ENCODE results near the gene ALPP. TPM values are rescaled to one million over a fixed set of nuclear protein-coding genes. Genes with fewer than 3 reads are reported as not detected.
"Not testable (repeated sequence)": the region's sequence is repeated elsewhere in the genome, so short reads cannot be mapped to it uniquely, and the experiment has no call there.

ALPP gene
- total and polyA plus RNA-seq, 4 donors, result 0.06 to 0.30 (median 0.10) TPM; not detected in 1

DNA sequence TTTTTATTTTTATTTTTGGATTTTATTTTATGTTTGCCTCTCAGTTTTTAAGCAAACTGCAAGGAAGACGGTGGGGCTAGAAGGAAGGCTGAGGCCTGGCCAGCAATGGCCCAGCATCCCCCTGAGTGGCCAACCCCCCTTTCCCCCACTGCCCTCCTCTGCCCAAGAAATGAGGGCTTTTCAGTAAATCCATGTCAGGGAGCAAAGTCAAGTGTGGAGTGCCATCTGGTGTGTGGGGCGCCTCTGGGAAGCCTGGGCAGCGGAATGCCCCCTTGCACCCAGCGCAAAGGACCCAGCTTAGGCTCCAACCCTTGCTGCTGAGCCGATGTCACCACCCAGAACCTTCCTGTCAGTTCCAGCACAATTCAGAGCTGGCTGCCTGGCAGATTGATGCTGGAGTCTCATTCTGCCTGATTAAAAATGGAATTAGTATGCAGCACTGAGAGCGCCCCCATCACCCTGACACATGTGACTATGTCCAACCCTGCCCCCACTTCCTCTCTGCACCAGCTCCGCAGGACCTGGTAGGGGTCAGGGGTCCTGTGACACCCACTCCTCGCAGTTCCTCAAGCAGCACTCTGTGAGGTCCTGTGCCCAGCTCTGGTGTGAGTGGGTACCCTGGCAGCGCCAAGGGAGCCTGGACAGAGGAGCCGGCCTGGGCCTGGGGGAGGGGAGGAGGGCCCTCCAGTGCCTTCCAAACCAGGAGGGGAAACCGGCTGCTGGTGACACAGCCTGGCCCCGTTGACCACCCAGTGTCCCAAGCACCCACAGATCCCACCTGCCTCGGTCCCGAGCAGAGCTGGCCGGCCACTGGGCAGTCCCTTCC, 9.2 kb upstream of the ALPP start:
- no peaks in the 10 kb centered on the region for H3K9me3 ChIP-seq (ENCODE audit: control insufficient read depth, insufficient read depth, low read length)
- H3K27me3 ChIP-seq (ENCODE audit: control insufficient read depth, insufficient read depth, low read length), result no peaks in the 10 kb centered on the region
- H3K27ac ChIP-seq (ENCODE audit: low read depth, low read length), result no peak overlapping the region
- 50% methylated on average over 12 of the region's 15 CpGs for WGBS (ENCODE audit: insufficient coverage)
- H3K4me3 ChIP-seq (ENCODE audit: low read depth, low read length), result no peak overlapping the region
- peaks cover 10% of the 10 kb centered on the region for H3K4me1 ChIP-seq (ENCODE audit: control insufficient read depth, insufficient read depth, low read length)
- no peaks in the 10 kb centered on the region for H3K36me3 ChIP-seq (ENCODE audit: control insufficient read depth, insufficient read depth, low read length)
- DNase-seq (ENCODE audit: low read depth in 4 of 6, low spot score in 6 of 6), result no peak

DNA sequence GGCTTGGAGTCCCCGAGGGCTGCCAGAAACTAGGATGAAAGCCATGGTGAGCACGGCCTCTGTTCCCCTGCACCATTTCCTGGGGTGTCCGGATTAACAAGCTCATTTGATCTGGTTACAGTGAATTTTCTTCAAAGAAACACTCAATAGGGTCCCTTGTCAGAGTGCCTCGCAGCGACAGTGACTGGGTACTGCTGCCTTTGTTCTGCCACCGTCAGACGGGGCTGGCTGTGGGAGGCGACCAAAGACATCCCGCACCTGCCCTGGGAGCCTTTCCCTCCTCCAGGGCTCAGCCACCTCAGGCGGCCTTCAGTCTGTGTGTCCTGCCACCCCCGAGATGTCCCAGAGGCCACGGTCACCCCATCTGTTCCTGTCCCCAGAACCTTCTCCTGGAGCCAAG, 8.5 kb upstream of the ALPP start:
- WGBS (ENCODE audit: insufficient coverage), result no CpG with 5 or more reads among the region's 12 CpGs
- not testable (repeated sequence) for H3K27ac ChIP-seq (ENCODE audit: low read depth, low read length); H3K4me3 ChIP-seq (ENCODE audit: low read depth, low read length); H3K9me3 ChIP-seq (ENCODE audit: control insufficient read depth, insufficient read depth, low read length); H3K36me3 ChIP-seq (ENCODE audit: control insufficient read depth, insufficient read depth, low read length); H3K4me1 ChIP-seq (ENCODE audit: control insufficient read depth, insufficient read depth, low read length); DNase-seq (ENCODE audit: low read depth in 4 of 6, low spot score in 6 of 6); H3K27me3 ChIP-seq (ENCODE audit: control insufficient read depth, insufficient read depth, low read length)

DNA sequence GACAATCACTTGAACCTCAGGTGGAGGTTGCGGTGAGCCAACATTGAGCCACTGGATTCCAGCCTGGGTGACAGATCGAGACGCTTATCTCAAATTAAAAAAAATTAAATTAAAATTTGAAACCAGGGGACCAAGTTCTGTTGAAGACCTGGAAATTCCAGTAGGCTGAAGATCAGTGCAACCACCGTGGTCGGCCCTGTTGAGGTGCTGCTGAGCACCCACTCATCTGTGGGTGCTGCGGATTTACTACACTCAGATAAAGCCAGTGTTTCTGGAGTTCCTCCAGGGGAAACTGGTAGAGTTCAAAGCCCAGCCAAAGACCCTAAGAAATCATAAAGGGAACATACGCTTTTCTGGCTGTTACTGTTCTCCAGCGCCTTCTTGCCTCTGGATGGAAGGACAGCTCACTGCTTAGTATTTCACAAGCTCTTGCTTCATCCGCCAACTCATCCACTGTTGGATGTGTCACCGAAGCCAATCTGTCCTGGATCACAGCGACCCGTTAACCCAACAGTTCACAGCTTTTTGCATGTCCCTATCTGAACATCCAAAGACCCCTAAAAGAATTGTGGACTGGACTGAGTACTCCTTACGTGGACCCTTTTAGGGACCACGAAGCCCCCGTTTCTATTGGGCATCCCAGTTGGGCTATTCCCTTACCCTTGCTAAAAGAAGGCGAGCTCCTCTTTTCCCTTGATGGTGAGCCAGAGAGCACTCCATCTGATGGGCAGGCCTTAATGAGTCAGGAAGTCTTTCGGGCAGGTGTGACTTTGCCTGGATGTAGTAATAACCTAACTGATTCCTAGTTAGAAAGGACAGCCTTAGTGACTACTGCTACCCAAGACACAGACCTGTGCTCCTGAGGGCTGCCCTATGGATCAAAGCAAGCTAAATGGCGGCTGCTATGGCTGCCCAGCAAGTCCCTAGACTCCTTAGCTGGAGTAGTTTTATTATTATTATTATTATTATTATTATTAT, 6.0 kb upstream of the ALPP start:
- whole genome bisulfite sequencing (ENCODE audit: insufficient coverage), result 96% methylated on average over 14 of the region's 18 CpGs
- Histone ChIP-seq H3K4me1 (ENCODE audit: control insufficient read depth, insufficient read depth, low read length) (peaks cover 10% of the 10 kb centered on the region), H3K27ac (ENCODE audit: low read depth, low read length) (no peak overlapping the region)

DNA sequence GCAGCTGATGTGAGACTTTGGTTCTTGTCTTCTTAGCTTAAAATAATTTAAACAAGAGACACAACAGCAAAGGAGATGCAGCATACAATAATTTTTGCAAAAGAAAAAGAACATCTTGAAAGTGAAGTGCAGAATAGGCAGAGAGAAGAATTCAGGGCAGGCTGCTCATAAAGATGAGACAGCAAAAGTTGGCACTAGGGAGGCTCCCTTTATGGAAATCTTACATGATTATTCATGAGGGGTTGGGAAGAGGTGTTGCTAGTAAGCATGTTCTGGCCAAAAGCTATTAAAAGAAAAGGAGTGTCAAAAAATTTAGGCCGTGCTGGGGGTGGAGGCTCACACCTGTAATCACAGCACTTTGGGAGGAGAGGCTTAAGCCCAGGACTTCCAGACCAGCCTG, 4.2 kb upstream of the ALPP start:
- no peak overlapping the region for H3K4me3 ChIP-seq (ENCODE audit: low read depth, low read length)
- no peaks in the 10 kb centered on the region for H3K36me3 ChIP-seq (ENCODE audit: control insufficient read depth, insufficient read depth, low read length)
- WGBS (ENCODE audit: insufficient coverage), result 70% methylated on average over 1 of the region's 1 CpG
- no peaks in the 10 kb centered on the region for H3K9me3 ChIP-seq (ENCODE audit: control insufficient read depth, insufficient read depth, low read length)
- no peak overlapping the region for H3K27ac ChIP-seq (ENCODE audit: low read depth, low read length)
- no peak for DNase-seq (ENCODE audit: low read depth in 4 of 6, low spot score in 6 of 6)
- no peaks in the 10 kb centered on the region for H3K27me3 ChIP-seq (ENCODE audit: control insufficient read depth, insufficient read depth, low read length)
- peaks cover 6% of the 10 kb centered on the region for H3K4me1 ChIP-seq (ENCODE audit: control insufficient read depth, insufficient read depth, low read length)

More for the DNA sequence above, 6.0 kb upstream of the ALPP start:
- H3K27me3 ChIP-seq (ENCODE audit: control insufficient read depth, insufficient read depth, low read length), result no peaks in the 10 kb centered on the region
- no peak for DNase-seq (ENCODE audit: low read depth in 4 of 6, low spot score in 6 of 6)
- H3K4me3 ChIP-seq (ENCODE audit: low read depth, low read length), result no peak overlapping the region
- H3K9me3 ChIP-seq (ENCODE audit: control insufficient read depth, insufficient read depth, low read length), result no peaks in the 10 kb centered on the region
- no peaks in the 10 kb centered on the region for H3K36me3 ChIP-seq (ENCODE audit: control insufficient read depth, insufficient read depth, low read length)

DNA sequence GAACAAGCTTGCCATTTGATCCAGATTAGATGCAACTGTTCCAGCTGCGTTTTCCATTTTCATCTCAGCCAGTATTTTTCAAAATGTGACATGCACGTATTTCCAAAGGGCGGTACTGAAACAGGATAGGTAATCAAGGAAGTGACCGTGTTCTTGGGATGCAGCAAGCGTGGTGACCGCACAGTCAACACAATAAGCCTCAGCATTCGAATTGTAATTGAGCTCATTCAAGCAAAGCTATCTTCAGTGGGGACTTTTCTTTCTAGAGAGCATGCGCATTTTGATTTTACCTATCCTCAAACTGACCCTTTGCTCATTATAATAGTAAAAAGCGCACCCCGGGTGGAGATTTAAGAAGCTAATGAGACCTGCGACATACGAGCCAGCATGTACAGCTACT, 3.4 kb upstream of the ALPP start:
- DNase-seq (ENCODE audit: low read depth in 4 of 6, low spot score in 6 of 6), result peak in 1 of 6 donors; percentile 35
- Histone ChIP-seq H3K27me3 (ENCODE audit: control insufficient read depth, insufficient read depth, low read length) (no peaks in the 10 kb centered on the region), H3K27ac (ENCODE audit: low read depth, low read length) (no peak overlapping the region), H3K4me1 (ENCODE audit: control insufficient read depth, insufficient read depth, low read length) (no peaks in the 10 kb centered on the region), H3K4me3 (ENCODE audit: low read depth, low read length) (no peak overlapping the region), H3K36me3 (ENCODE audit: control insufficient read depth, insufficient read depth, low read length) (no peaks in the 10 kb centered on the region), H3K9me3 (ENCODE audit: control insufficient read depth, insufficient read depth, low read length) (no peaks in the 10 kb centered on the region)
- 49% methylated on average over 10 of the region's 12 CpGs for WGBS (ENCODE audit: insufficient coverage)

DNA sequence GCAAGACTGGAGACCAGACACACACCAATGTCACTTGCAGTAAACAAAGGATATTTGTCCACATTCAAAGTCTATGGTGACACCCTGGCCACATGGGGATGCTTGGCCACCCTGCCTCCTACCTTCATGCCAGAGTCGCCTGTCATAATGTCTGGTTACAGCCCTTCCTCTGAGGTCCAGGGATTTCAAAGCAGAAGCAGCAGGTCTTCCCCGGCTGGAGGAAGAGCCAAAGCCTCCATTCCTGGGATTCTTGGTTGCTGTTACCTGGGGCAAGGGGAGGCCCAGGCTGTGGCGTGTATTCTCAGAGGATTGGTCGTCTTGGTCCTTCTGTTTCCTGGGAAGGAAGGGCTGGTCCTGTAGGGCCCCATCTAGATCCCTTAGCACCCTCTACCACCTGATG, 2.3 kb upstream of the ALPP start:
- Histone ChIP-seq H3K27me3 (ENCODE audit: control insufficient read depth, insufficient read depth, low read length) (peaks cover 1% of the 10 kb centered on the region), H3K27ac (ENCODE audit: low read depth, low read length) (no peak overlapping the region), H3K4me1 (ENCODE audit: control insufficient read depth, insufficient read depth, low read length) (no peaks in the 10 kb centered on the region), H3K9me3 (ENCODE audit: control insufficient read depth, insufficient read depth, low read length) (no peaks in the 10 kb centered on the region), H3K4me3 (ENCODE audit: low read depth, low read length) (no peak overlapping the region), H3K36me3 (ENCODE audit: control insufficient read depth, insufficient read depth, low read length) (no peaks in the 10 kb centered on the region)
- no peak for DNase-seq (ENCODE audit: low read depth in 4 of 6, low spot score in 6 of 6)
- WGBS (ENCODE audit: insufficient coverage), result 94% methylated on average over 4 of the region's 4 CpGs

DNA sequence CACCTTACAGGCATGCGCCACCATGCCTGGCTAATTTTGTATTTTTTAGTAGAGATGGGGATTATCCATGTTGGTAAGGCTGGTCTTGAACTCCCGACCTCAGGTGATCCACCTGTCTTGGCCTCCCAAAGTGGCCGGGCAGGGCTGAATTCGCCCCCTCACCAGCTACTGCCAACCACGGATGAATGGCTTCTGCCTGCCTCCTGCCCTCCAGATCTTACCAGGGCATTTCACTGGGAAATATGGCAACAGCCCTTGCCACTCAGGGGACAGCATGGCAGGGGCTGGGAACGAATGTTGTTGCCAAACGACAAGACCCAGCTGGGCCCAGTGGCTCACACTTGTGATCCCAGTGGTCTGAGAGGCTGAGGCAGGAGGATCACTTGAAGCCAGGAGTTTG, 1.8 kb upstream of the ALPP start:
- Histone ChIP-seq H3K4me3 (ENCODE audit: low read depth, low read length) (no peak overlapping the region), H3K9me3 (ENCODE audit: control insufficient read depth, insufficient read depth, low read length) (no peaks in the 10 kb centered on the region), H3K27ac (ENCODE audit: low read depth, low read length) (no peak overlapping the region), H3K36me3 (ENCODE audit: control insufficient read depth, insufficient read depth, low read length) (no peaks in the 10 kb centered on the region), H3K27me3 (ENCODE audit: control insufficient read depth, insufficient read depth, low read length) (peaks cover 4% of the 10 kb centered on the region), H3K4me1 (ENCODE audit: control insufficient read depth, insufficient read depth, low read length) (no peaks in the 10 kb centered on the region)
- 83% methylated on average over 7 of the region's 7 CpGs for WGBS (ENCODE audit: insufficient coverage)
- DNase-seq (ENCODE audit: low read depth in 4 of 6, low spot score in 6 of 6), result no peak

DNA sequence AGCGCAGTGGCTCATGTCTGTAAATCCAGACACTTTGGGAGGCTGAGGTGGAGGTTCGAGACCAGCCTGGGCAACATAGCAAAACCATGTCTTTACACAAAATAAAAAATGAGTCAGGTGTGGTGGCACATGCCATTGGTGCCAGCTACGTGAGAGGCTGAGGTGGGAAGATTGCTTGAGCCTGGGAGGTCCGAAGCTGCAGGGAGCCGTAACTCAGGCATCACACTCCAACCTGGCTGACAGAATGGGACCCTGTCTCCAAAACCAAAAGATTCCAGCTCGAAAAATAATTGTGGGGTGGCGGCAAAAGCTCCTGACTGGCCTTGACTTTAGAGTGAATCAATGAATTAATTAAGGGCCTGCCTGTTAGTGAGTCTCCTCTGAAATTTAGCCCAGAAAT, 1.2 kb upstream of the ALPP start:
- no peak for DNase-seq (ENCODE audit: low read depth in 4 of 6, low spot score in 6 of 6)
- Histone ChIP-seq H3K27ac (ENCODE audit: low read depth, low read length) (no peak overlapping the region), H3K9me3 (ENCODE audit: control insufficient read depth, insufficient read depth, low read length) (no peaks in the 10 kb centered on the region), H3K36me3 (ENCODE audit: control insufficient read depth, insufficient read depth, low read length) (no peaks in the 10 kb centered on the region), H3K4me3 (ENCODE audit: low read depth, low read length) (no peak overlapping the region), H3K4me1 (ENCODE audit: control insufficient read depth, insufficient read depth, low read length) (no peaks in the 10 kb centered on the region), H3K27me3 (ENCODE audit: control insufficient read depth, insufficient read depth, low read length) (peaks cover 10% of the 10 kb centered on the region)
- 82% methylated on average over 2 of the region's 7 CpGs for WGBS (ENCODE audit: insufficient coverage)

DNA sequence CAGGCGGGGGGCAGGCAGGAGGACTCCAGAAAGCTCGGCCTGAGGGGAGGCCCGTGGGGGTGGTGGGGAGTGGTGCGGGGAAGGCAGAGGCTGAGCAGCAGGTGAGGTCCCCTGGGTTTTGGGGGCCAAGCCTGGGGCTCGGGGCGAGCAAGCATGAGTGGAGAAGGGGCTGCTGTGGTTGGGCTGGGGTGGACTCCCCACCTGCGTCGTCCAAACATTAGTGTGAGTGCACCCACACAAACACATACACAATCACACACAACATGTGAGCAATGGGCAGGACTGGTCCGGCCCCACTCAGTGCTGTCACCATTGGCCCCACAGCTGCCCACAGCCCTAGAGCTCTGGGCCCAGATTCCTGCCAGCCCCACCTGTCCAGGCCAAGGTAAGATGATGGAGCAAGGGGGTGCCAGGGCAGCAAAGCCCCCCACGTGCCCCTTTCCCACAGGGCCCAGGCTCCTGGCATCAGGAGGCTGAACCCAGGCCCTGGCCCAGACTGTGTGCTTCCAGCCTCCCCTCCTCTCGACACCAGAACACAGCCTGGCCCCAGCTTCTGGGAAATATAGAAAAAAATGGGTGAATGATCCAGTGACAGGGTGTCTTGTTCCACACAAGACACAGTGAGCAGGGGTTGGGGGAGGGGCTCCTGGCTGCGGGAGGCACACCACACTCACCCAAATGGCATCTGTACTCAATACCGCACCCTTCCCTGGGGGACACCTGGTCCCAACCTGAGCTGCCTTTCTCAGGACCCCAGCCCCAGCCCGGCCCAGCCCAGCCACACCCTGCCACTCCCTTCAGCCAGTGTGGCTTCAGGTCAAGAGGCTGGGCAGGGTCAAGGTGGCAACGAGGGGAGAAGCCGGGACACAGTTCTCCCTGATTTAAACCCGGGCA, 463 bp upstream of the ALPP start:
- 85% methylated on average over 9 of the region's 17 CpGs for WGBS (ENCODE audit: insufficient coverage)
- H3K36me3 ChIP-seq (ENCODE audit: control insufficient read depth, insufficient read depth, low read length), result no peaks in the 10 kb centered on the region
- peaks cover 16% of the 10 kb centered on the region for H3K27me3 ChIP-seq (ENCODE audit: control insufficient read depth, insufficient read depth, low read length)

More for the DNA sequence above, 463 bp upstream of the ALPP start:
- DNase-seq (ENCODE audit: low read depth in 4 of 6, low spot score in 6 of 6), result no peak
- no peak overlapping the region for H3K27ac ChIP-seq (ENCODE audit: low read depth, low read length)
- H3K4me1 ChIP-seq (ENCODE audit: control insufficient read depth, insufficient read depth, low read length), result no peaks in the 10 kb centered on the region
- H3K4me3 ChIP-seq (ENCODE audit: low read depth, low read length), result no peak overlapping the region
- H3K9me3 ChIP-seq (ENCODE audit: control insufficient read depth, insufficient read depth, low read length), result no peaks in the 10 kb centered on the region

Measured in spinal cord (tissue), 10 donors.